HS-5 (cell line): ENCODE results near the gene CARMIL1.

Experiments used
- DNase-seq: peaks from one replicate; pipeline ENCODE4 v3.0.0-alpha.2; 2012; ENCODE audit warnings: low read depth

The CARMIL1 gene

DNA sequence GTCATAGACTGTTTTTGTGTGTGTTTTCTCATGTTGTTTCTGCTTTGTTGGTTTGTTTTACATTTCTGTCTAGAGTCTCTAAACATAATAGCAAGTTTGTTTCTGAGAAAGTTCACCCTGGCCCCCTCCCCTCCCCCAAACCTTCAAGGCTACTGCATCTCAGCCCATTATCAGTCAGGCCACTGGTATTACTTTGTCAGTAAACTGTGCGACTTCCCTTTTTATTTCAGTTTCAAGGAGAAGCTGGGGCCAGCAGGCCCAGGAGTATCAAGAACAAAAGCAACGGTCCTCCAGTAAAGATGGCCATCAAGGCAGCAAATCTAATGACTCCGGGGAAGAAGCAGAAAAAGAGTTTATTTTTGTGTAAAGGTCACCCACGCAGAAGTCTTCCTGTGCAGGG lies 340.0 kb downstream of the CARMIL1 start:
- DNase-seq: no peak

DNA sequence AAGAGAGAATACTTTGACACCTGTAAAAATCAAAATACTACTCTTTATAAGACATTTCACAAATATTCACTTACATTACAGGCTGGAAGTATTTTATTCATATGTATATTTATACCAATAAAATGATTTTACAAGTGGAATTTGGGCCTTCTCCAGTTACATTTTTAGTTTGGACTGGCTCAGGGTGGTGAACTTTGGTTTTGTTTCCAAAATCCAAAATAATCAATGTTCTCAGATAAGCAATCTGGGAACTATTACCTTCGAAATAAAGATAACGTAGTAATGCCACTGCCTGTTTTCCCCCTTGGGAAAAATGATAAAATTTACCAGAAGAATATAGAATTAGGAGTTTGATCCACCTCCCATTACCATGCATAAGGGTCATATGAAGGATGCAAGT lies 341.2 kb downstream of the CARMIL1 start:
- no peak for DNase-seq

DNA sequence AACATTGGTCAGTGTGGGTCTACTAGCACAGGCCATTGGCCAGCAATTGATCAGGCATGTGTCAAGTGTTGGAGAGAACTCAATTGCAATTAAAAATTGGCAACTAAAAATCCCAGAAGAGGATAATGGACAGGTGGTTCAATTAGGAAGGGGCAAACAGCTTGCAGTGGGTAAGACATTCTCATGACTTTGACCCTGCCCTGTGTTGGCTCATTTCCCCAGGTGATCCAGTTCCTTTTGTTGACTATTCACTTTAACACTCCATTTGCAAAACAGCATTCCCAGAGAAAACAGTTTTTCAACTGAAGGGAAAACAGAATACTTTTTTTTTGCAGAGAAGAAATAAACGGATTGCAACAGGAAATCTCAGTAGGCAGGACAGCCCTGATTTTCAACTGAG lies 343.9 kb downstream of the CARMIL1 start:
- no peak for DNase-seq

DNA sequence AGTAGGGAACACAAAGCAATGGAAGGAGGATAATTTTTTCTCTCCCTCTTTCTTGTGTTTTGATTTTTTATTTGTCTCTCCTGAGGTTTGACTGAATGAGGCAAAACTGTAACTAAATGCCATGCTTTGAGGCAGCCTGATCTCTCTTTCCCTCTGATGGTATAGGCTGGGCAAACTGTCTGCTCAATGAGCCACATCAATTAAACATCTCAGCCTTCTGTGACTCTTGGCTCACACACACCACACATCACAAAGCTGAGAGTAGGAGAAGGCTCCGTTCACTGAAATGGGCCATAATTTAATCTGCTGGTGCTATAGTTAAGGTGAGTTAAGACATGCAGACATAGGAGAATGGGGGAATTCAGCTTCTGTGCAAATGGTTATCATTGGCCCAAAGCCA lies 344.7 kb downstream of the CARMIL1 start:
- no peak for DNase-seq

DNA sequence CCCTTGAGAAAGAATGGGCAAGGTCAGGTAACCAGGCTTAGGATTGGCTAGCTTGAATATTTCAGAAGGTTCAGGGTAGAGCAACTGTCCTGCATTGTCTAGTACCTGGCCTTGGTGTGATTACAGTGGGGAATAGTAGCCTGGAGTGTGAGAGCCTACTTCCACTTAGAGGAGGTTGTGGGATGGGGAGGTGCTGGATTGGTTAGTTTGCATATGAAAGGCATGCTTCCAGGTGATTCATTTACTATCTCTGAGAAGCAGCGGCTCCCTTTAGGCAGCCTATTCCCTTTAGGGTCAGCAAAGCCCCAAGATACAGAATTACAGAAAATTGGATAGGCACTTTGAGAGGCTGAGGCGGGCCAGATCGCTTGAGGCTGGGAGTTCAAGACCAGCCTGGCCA lies 347.8 kb downstream of the CARMIL1 start:
- DNase-seq: no peak

DNA sequence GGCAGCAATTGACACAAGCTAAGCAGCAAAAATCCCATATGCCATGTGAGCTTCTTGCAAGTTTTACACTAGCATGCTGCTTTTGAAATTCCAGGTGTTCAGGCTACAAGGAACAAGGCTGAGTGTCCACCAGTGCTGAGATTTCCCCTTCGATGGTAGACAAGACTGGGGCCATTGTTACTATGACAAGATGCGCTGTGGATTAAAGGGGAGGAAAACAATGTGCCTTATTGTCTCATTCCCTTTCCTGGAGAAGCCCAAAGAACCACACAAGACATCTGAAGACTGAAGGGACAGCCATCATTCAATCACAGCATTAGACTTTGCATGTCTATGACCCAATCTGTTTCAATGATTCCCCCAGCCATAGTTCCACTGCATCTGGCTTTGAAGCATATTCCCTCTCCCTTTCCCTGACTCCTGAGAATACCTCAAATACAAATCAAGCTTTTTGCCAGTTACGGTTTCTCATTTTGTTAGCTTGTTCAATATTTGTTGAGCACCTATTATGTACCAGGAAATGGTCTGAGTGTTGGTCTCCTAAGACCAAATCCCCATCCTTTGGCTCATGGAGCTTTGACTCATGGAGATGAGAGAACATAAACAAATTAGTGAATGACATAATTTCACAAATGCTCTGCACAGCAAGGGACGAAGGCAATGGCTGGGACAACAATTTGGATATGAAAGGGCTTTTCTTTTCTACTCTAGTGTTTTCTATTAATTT lies 349.5 kb downstream of the CARMIL1 start:
- no peak for DNase-seq

DNA sequence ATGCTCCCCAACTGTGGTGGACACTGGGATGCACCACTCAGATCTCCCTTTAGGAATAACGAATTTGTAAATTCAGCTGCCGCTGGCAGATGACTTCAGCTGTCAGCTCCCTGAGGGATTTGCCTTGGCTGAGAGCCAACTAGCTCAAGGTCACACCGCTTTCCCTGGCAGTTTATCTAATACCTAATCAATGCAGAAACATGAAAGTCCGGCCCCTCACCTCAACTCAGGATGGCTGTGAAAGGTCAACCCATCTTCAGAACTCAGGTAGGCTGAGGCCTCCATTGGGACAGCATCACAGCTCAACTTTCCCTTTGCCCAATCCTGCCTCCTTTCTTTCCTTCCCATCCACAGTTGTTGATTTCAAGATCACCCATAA lies 350.0 kb downstream of the CARMIL1 start:
- DNase-seq: no peak

DNA sequence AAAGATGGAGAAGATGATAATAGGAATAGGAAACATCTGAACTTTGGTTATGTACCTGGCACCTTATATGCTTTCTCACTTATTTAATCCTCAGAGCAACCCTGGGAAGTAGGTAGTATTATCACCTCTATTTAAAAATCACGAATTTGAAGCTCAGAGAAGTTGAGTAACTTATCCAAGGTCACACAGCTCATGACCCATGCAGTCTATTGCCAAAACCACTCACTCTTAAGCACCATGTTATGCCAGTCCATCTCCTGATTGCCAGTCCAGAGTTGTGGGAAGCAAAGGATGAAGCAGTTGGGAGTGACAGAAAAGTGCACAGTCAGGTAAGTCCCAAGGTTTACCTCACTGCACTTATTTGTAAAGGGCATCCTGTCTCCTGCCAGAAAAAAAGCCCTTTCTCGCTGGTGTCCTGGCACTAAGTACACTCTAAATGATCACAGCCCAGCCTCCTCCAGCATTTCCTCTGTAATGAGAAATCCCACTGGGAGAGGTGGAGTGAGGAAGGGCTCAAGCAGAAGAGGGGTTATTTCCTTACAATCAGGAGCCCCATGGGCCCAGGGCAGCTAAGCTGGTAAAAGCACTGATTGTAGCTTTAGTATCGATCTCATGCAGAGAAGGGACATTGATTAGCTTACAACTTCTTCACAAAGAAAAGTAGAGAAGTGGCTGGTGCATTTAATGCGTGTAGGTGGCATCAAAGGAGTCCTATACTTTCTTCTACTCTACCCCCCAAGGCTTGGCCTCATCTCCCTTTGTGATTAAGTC lies 351.5 kb downstream of the CARMIL1 start:
- no peak for DNase-seq

DNA sequence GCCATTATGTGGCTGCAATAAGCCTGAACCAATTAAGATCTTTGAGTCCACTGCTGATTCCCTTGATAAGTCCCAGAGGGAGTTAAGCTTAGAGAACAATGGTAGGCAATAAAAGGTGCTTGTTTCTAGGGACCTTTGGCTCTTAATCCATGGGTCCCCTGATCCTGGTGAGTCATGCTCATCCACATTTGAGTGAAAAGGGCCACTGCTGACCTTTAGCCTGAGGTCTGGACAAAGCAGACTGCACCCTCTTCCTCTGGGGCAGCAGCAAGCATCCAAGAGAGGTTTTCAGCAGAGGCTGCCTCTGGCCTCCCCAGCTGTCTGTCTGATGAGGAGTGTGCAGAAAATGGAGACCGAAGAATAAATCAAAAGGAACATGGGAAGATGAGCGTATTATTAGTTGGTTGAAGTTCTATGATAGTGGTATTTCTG lies 356.7 kb downstream of the CARMIL1 start:
- no peak for DNase-seq

DNA sequence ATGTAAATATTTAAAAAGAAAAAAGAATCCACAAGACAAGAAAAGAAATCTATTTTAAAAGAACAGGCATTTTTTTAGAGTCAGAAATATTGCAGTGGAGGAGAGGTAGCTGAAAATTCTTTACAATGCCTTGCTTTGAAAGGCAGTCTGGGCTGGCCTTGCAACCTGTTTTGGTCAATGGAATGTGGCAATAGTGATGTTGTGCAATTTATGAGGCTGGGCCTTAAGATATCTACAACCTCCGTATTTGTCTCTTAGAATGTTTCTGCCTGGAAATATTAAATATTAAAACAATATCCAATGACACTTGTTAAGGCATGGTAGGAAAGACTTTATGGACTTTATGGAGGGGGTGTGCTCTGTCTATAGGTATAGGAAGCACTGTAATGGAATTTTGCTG lies 358.0 kb downstream of the CARMIL1 start:
- DNase-seq: no peak

DNA sequence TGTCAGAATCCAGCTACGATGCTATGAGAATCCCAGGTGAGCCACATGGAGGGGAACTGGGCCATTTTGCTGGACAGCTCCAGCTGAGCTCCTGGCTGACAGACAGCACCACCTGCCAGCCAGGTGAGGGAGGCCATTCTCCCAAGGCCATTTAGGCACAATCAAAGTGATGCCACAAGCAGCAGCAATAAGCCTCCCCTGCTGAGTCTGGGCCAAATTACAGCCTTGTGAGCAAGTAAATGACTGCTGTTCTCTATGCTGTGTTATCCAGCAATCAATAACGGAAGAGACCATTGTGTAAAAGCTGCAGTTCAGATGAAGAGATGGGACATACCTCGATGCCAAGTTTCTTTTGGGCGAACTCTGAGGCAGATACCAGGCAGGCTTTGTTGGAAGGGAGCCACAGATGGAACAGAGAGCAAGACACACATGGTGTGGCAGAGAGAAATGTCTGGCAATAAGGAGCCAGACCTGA lies 358.8 kb downstream of the CARMIL1 start:
- DNase-seq: no peak

DNA sequence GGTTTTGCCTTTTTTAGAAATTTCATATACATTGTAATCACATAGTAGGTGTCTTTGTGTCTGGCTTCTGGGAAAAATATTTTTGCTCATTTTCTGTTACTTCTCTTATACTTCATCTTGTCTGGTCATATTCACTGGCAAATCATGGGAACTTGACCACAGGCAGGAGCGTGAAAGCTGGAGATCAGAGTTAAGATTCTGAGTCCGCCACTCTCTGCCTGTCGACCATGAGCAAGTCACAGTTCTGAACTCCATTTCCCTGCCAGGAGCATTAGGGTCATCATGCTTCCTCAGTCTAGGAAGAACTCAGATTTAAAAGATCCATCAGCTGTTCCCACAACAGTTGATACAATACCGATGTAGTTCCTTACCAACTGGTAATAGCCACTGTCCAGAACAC lies 360.5 kb downstream of the CARMIL1 start:
- DNase-seq: no peak

DNA sequence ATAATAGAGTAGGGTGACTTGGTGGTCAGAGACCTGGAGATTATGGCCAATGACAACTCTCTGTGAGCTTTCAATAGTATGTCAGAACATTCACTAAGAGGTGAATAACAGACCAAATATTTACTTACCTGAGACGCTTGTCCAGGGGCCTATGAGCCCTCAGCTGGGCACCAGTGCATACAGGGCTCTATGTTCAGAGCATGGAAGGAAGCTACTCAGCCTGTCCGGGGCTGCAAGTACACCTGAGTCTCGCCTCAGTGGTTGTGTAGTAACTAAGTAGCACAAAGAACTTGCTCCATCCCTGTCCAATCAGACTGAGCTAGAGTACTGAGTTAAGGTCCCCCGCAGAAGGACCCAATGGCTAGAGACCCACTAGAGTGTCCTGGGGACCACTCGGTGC lies 361.3 kb downstream of the CARMIL1 start:
- DNase-seq: no peak

DNA sequence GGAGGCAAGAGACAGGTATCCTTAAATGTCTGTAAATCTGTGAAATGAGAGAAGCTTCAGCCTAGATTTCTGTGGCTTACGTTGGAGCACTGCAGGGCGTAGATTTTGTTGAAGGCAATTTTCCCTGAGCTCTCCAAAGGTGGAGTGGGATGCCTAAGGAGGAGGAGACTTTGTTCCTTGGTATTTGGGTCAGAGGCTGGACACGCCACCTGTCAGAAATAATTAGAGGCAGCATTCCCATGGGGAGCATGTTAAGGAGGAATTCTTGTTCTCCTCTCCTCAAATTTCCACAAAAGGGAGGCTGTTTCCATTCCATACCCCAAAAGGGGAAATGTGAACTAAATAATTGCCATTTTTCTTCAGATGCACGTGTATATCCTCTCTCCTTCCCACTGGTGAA lies 361.7 kb downstream of the CARMIL1 start:
- no peak for DNase-seq

DNA sequence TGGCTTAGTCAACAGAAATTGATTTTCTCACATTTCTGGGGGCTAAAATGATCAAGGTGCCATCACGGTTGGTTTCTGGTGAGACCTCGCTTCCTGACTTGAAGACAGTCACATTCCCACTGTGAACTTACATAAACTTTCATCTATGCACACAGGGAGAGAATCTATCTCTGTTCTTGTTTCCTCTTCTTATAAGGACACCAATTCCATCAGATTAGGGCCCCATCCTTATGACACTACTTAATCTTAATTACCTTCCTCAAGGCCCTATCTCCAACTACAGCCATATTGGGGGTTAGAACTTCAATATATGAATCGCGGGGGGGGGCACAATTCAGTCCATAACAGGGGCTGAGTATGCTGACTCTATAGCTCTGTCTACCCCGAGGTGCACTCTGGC lies 362.2 kb downstream of the CARMIL1 start:
- DNase-seq: no peak

DNA sequence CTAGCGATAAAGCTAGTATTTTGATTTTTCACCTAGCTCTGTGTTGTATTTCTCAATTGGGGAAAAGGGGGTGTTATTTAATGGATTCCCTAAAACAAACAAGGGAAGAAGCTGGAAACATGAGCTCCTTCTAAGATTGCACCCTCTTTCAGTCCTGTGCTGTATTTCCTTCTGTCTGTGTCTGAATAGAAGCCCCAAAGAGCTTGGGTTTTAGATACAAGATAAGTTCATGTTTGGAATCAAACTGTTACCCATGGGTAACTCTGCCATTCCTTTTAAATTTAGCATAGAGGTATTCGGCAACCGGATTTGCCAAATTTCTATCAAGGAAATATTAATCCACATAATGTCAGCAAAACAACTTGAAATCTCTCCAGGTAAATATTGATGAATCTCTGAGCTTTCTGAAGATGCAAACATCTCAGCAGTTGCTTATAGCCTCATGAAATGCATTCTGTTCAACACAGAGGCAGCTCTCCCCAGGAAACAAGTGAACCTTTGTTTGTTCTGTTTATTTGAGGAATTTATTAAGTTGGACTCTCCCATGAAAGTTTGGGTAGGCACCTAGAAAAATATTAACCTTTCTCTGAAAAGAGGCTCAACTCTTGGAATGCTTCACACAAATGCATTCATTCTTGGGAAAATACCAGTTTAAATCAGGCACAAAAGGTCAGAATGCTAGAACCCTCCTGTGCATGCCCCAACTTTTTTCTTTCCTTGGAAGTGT lies 362.9 kb downstream of the CARMIL1 start:
- DNase-seq: no peak

DNA sequence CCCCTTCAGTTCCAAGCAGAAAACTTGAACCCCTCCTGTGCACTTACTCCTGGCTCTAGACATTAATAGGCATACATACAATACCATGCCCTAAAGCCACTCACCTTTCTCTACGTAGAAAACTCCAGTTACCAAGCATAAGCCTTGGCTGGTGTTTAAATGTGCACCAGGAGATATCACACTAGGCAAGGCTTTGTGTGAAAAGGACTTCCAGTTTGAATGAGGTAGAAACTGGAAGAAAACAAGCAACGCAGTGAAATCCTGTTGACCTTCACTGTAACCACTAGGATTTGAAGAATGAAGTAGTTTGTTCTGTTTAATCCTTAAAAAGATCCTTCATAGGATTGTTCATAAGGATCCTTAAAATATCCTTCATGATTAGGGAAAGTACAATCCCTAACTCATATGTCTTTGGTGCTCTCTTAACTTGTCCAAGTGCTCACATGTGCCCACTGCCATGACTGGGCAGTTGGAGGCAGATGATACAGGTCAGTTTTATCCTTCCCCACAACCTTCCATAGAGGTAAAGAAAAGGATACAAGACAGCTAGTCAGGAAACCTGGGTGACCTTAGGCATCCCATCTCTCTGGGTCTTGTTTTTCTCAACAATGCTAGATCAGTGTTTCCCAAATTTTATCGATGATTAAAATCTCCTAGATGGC lies 363.6 kb downstream of the CARMIL1 start:
- DNase-seq: no peak

DNA sequence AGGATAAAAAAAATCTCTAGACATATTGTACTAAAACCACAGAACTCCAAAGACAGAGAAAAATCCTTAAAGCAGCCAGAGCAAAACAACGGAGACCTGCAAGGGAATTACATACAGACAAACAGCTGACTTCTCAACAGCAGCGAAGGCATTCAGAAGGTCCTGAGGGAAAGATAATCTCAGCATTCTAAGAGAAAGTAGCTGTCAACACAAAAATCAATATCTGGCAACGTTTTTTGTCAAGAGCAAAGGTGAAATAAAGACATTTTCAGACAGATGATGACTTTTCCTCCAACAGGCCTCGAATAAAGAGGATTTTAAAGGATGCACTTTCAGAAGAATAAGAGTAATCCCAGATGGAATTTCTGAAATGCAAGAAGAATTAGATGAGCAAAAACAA lies 366.7 kb downstream of the CARMIL1 start:
- no peak for DNase-seq

DNA sequence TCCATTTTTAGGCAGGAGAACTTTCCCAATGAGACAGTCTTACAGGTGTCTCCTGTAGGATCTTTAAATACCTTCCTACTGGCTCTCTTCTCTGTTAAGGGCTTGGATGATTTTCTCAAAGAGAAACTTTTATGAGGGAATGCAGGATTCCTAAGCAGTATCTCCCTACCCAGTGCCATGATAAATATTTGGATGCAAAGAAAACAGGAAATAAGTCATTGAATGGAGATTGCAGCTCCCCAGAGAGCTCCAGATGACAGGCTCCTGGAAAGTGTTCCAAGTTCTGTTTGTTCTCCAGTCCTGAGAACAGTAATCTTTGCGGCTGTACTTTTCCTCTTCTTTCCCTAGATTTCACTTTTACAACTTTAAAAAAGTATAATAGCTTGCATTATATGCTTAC lies 370.4 kb downstream of the CARMIL1 start:
- no peak for DNase-seq

DNA sequence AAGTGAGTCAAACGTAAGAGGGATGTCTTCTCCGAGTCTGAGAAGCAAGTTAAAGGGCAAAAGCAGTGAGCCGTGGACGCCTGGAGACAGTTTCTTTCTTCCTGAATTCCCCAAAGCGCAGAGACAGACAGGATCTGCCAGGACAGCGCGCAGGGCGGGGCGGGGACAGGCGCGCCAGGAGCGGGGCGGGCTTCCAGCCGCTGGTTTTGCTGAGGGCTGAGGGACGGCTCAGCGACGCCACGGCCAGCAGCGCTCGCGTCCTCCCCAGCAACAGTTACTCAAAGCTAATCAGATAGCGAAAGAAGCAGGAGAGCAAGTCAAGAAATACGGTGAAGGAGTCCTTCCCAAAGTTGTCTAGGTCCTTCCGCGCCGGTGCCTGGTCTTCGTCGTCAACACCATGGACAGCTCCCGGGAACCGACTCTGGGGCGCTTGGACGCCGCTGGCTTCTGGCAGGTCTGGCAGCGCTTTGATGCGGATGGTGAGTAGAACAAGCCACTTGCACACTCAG lies 372.9 kb downstream of the CARMIL1 start, which contains the start of gene SCGN:
SCGN (plus strand) TSS at position 209 of the 509 bp plus-strand sequence; CDS start at position 398, 189 bp downstream.
- no peak for DNase-seq

DNA sequence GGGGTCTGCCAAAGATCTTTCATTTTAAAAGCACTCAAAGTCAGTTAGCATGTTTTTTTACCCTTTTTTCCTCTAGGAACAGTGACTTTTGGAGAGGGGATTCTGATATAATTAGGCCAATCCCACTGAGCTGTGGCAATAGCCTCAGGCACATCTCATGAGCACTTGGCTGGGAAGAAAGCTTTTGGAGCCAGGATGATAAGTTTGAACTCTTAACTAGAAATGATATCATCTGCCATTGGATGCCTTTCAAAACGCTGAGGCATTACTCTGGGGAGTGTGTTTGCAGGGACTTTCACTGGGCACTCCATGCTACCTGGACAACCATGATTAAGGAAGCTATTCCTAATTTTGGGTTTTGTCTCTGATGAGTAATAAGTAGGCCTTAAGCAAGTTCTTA lies 376.5 kb downstream of the CARMIL1 start:
- DNase-seq: no peak
